Activated gamma-delta T cell treated with Interleukin-2 at 50 U/mL for 16 hours (primary cell): ENCODE results near the gene PON2.

Source experiments
- DNase-seq: peaks from one replicate; pipeline ENCODE4 v3.0.0-alpha.2; 2020

PON2 gene

DNA sequence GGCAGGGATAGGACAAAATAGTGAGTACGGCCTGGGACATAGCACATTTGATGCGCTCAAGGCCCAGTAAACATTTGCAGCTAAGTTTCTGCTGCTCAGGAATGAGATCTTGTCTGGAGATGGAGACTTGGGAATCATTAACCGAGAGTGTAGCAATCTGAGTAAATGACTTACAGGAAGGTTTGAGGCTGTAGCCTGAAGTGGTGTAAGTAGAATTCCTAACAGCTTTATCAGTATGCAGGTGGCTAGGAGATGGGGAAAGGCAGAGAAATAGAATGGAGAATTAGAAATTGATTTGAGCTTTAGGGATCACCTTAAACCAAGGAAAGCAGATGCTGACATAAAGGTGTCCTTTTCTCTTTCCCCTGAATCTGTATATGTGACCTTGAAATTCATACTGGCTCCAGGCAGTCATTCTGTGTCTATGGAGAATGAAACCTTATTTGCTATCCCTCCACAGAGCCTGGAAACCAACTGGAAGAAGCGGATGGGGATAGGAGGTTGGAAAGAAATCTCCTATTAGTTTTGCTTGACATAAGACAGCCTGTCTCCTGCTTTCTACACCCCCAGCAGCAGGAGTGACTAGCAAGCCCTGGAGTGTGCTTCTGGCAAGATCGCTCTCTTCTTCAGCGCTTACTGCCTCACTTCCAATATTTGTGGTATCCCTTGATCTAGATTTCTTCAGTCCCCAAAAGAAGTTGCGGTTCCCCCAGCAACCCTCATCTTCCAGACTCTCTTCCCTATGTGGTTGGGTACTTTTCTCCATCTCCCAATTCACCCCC is 6.4 kb upstream of the PON2 start:
- DNase-seq: no peak

DNA sequence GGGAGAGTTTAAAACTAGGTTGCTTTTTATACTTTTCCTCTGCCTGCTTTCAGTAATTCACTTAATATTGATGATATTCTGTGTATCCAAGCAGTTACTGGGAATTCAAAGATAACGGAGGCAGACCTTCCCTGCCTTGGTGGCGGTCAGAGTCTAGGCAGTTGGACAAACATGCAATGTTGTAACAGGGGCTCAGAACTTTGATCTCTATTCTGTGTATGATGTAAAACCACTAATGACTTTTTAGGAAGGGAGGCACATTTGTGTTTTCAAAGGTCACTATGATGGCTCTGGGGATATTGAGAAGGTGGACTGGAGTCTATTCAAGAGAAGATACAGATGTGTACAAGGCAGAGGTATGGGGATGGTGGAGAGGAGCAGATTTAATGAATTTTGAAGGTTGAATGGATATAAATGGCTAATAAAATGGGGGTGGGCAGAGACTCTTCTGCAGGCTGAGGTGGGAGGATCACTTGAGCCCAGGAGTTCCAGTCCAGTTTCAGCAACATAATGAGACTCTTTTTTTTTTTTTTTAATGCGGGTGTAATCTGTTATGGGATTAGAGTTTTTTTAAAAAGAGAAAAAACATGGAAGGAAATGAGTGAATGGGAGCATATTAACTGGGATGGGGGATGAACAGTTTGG is 5.7 kb upstream of the PON2 start:
- no peak for DNase-seq

DNA sequence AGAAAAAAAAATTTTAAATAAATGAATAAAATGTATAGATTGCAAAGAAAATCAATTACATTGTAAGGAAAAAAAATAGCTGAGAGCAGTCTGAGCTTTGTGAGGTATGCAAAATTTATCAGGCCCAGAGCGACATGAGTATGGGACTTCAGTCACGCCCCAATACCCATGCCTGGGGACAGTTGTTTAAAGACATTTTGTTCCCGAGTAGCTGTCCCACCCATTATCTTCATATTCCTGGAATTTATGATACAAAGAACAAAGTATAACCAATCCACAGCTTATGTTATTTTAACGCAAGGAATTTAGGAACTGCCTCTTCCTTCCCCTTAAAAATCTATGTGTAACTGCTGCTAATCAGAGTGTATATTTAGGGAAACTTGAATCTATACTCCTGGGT is 1.6 kb upstream of the PON2 start:
- DNase-seq: no peak

DNA sequence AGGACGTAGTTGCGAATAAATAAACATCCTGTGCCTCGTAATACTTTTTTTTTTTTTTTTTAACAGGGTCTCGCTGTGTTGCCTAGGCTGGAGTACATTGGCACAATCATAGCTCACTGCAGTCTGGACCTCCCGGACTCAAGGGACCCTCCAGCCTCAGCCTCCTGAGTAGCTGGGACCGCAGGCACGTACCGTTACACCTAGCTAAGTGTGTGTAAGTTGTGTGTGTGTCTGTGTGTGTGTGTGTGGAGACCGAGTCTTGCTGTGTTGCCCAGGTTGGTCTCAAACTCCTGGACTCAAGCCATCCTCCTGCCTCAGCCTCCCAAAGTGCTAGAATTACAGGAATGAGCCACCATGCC is 573 bp upstream of the PON2 start:
- DNase-seq: no peak

DNA sequence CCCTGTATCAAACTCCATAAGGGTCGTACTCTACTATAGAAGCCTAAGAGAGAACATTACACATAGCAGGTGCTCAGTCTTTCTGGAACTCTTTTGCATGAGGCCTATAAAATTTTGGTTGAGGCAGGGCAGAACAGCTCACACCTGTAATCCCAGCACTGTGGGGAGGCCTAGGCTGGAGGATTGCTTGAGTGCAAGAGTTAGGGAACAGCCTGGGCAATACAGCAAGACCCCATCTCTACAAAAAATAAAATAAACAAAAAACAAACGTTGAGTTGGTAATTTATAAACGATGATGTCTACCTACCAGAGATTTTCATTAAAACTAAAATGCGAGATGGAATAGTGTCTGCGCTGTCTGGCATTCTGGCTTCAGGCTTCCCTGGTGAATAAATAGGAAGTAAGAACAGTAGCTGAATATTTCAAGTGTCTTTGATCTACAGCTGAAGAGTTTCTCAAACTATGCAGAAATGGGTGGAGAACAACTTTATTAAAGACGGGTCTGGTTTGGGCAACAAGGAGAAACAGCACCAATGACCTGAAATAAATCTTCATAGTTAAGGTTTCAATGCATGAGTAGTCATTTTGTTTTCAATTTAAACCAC is 774 bp downstream of the PON2 start:
- DNase-seq: no peak

DNA sequence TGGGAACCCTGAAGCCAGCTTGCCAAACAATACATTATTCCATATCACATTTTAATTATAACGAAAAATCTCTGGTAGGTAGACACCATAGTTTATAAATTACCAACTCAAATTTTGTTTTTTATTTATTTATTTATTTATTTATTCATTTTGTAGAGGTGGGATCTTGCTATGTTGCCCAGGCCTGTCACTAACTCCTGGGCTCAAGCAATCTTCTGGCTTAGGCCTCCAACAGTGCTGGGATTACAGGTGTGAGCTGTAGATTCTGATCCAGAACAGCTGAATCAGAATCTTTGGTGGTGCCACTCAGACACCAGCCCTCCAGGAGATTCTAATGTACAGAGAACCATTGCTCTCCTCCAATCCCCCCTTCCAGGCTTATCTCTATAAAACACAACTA is 1.7 kb downstream of the PON2 start:
- DNase-seq: no peak

DNA sequence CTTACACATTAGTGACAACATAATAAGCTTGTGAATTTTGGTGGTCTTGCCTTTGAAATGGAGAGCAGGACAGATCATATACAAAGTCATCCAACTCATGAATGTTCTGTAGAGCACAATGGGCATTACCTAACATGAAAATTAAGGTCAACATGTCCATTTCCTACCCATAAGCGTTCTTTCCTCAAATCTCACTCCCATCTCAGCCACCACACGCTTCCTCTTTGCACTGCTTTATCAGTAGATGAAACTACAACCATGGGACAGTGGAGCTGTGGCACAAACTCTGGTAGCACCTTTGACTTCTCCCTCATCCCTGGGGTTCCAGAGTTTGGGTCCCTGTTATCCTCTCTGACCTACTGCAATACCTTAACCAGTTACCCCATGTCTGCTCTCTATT is 2.2 kb downstream of the PON2 start:
- no peak for DNase-seq

DNA sequence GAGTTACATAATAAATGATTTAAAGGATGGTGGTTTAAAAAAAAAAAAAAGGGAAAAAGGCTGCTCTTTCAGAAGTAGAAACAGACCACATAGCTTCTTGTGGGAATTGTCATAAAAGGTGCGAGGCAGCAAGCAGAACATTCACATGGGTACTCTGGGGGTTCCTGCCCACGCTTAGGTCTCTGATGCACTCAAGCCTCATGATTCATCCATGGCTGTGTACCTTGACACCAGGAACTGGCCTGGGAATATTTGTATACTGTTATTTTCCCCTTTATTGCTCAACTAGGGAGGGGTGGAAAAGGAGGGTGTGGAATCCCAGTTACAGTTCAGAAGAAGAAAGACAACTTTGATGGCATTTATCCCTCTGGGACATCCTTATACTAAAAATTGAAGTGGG is 4.0 kb downstream of the PON2 start:
- DNase-seq: no peak

DNA sequence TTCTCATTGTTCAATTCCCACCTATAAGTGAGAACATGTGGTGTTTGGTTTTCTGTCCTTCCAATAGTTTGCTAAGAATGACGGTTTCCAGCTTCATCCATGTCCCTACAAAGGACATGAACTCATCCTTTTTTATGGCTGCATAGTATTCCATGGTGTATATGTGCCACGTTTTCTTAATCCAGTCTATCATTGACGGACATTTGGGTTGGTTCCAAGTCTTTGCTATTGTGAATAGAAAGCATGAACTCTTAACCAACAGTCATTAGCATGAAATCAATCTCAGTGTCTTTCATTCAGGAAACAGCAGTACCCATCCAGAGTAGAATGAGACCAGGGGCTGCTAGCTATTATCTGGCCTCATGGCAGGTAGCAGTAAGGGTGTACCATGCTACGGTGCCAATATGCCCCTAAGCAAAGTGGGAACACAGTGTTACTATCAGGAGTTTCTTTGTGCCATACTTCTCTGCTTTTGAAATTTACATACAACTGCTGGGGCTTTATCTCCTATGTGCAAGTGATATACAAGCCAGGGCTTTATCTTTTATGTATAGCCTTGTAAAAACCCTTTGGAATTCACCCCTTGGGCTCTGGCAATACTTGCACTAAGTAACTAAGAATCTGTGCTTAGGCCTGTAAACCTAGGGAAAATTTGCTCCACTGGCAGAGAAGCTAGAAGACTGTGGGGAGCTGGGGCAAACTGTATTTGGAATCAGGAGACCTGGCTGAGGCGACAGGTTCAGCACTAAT is 5.4 kb downstream of the PON2 start:
- DNase-seq: no peak

DNA sequence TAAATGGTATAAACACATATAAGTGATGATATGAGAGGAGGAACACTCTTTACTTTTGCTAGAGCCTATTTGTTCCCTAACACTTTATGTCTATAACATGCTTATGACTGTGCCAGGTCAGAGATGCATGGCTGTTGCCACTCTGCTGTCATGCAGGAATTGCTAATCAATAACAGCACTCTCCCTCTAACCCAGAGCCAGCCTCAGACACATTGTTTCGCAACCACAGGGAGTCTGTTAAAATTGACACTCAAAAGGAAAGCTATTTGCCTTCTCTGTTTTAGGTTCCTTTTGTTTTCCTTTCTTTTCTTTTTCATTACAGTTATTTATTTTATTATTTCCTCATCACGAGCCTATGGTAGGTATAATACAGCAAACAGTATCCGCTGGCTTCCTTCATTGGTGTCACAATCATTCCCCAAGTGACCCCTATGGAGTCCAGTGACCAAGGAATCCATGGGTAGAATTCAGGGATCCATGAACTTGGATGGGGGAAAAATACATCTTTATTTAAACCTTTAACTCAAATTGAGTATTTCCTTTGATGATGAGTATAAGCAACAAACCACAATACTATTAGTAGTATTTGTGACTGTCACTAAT is 6.8 kb downstream of the PON2 start:
- DNase-seq: no peak

DNA sequence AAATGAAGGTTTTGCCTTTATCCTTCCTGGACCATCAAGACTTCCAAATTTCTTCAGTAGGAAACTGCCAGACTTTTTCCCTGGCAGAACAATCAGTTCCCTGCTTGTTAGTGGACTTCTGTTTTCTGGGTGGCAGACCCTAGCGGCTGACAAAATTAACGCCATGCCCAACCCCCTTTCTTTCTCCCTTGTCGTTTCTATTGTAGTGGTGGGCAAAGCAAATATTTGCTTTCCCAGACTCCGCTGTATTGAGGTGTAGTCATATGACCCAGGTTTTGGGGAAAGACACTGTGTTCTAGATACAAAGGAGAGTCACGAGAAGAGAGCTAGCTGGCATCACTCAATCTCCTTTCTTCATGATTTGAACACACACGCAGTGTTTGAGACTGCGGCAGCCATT is 7.7 kb downstream of the PON2 start:
- DNase-seq: no peak

DNA sequence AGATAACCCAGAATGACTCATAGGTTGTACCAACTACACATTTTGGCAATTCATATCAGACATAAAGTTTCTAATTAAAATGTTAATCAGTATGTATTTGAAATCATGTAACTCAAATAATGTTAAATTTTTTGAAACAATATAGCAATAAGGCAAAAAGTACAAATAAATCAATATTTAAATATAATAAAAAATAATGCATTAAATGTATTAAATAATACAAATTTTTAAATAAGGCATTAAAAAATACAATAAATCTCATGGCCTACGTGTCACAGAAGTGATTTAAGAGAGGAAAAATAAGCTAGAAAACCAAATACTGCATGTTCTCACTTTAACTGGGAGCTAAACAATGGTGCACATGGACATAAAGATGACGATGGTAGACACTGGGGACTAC is 9.1 kb downstream of the PON2 start:
- DNase-seq: no peak

DNA sequence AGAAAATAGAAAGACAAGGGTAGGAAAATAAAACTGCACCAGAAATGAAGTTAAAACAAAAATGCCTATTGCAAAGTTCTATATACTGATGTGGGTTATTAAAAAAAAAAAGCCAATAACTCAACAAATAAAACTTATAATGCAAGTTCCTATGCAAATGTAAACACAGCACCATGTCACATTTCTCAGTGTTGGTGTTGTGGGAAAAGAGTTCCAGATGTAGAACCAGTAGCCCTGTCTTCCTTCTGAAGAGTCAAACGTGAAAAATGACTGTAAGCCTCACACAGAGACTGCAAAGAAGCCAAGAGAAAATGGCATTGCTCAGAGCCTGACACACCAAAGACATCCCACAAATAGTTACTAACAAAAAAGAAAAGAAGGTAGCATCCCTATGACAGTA is 10.1 kb downstream of the PON2 start:
- DNase-seq: no peak

DNA sequence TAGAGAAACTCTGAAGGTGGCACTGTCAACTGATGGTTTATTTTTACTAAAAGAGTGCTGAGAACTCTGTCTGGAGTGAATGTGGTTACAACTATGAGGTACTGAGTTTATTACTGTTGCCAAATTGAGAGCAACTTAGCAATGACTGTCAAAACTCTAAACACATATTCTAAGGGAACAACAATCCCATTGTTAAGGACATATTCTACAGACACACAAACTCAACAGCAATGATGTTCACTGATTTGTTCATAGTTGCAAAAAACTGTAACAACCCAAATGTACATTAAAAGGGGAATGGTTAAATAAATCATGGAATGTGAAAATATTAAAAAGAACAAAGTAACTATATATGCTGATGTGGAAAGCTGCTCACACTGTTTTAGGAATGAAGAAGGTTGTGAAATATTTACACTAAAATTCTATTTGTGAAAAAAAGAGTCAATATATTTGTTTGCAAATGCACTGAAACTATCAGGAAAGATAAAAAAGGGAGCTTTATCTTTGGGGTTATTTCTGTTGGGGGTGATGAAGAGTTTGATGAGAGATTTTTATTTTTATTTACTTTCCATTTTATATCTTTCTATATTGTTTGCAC is 12.9 kb downstream of the PON2 start:
- no peak for DNase-seq

DNA sequence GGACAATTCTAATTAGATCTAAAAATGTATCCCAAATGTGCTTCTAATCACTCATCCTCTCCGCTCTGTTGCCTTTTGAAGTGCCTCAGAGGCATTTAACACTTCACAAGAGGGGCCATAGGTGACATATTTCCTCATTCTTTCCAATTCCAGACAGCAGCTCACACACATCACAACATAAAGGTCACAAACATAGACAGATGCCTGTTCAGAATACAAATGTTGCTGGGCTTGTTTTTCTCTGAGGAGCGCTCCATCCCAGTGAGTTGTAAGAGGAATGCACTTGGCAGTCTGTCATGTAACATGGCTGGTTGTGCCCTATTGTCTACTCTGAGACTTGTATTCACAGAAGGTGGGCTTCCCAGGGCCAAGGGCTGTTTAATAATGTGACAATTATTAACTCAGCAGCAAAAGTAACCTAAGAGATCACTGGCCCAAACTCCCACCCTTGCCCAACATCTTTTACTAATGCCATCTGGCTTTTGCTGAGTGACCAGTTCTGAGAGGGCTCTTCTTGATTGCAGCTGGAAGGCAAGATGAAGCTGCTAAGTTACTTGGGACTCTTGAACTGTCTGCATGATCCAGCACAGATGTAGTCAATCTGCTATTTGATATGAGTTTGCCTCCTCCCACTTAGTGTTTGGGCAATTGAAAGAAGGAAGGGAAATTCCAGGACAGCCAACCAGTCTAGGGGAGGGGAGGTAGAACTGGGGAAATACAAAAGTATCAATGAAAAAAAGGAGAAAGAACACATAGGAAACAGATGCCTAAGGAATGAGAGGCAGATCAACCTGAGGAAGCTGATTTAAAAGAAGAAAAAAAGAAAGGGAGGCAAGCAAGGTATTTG is 13.6 kb downstream of the PON2 start:
- no peak for DNase-seq

DNA sequence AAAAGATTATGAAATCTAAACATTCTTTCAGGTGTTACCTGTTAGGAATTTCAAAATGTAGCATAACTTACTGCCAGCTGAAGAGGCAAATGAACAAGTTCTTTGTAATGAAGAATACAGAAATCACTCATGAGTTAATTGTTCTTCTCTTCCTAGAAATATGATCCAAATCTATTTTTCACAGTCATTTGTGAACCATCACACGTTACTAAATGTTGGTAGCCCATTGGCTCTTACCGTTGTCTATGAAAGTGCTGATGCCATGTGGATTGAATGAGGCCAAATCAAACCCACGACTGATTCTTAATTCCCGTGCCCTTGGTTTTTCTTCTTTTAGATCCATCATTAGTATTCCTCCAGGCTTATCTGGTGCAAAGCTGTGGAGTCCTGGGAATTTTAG is 22.8 kb downstream of the PON2 start:
- DNase-seq: no peak

DNA sequence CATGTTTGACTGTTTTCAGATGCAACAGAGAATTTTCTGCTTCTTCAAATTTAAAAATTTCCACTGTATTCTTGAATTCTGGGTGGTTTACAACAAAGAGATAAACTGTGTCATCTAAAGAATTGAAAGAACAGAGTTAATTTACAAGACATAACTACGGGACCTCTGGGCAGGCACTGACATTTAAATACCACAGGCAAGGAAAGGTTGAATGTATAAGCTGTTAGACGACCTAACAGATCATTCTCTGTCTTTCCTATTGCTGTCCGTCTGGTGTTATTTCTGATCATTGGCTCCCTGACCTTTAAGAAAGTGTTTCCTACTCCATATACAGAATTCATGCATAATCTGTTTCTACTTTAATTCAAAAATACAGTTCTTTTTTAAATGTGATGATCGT is 23.2 kb downstream of the PON2 start:
- DNase-seq: no peak

DNA sequence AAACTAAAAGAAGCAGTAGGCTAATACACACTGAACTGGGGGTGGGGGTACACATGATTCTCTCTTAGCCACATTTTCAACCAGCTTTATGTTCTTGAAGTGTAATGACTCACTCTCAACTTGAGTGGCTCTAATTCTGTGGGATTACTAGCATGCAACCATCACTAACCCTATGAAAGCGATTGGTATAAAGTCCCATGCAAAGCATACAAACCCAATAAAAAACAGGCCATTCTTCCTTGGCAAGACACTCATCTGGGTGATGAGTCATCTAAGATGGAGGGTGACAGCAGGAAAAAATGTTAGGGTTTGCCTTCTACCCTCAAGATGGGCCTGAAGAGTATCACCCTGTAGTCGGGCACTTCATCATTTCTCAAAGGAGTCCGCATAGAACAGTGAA is 23.8 kb downstream of the PON2 start:
- no peak for DNase-seq

DNA sequence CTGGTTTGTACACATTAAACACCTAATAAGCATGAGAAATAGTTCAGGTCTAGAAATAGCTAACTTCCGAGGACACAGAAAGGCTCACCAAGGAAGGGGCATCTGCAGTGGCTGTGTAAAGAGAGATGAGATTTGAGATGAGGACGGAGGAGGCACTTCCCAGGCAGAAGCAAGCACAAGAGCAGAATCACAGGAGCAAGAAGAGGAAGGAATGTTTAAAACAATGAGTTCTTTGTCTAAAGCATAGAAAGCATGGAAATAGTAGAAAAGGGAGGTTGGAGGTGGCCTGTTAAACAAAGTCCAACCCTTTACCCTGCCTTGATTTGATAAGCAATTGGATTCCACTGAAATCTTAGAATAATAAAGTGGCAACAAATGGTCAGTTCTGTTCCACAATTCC is 27.1 kb downstream of the PON2 start:
- DNase-seq: no peak

DNA sequence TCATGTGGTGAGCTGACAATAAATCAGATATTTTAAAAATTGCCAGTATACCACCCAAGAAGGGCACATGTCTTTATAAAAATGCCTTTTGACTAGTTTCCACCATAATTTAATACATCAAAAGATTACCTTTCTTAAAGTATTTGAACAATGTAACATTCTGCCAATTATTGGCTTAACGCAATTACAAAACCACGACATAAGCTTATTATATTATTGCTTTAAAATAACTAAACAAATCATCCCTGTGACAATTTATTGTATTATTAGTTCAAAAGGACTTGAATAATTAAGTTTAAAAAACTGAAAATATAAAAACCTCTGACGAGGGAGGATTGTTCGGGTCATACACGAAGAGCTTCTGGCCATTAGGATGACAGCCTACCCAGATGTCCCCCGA is 29.0 kb downstream of the PON2 start:
- DNase-seq: no peak

DNA sequence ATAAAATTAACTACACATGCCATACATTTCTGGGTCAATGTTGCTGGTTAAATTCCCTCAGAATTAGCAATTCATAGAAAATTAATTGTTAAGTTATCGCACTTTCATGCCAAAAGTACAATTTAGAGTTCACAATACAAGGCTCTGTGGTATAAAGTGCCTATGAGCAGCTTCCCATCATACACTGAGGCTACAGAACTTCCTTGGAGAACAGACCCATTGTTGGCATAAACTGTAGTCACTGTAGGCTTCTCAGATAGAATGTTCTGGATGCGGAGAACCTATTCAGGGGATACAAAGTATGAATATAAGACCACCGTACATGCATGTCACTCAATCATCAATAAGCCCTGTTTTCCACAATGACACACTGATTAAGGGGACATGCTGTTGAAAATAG is 29.6 kb downstream of the PON2 start:
- DNase-seq: no peak

DNA sequence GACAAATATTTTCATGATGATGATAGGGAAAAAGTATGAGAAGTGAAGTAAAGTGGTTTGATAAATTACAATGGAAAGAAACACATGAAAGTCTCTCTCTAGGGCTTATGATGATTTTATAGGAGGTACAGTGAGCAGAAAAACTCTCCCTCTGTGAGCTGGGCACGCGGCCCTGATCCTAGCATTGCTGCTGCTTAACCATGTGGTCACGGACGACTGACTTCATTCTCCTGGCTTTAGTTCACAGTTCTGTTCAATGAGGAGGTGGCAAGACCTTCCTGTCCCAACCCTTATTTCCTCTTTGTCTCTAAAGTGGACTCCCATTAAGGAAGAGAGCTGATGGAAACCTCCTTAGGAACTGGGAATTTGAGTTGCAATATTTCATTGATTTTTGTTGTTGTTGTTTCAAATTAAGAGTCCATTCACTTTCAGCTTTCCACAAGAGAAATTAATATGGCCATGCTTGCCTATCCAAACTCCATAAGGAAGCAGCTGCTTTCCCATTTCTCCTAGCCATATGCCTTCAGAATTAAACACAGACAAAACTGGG is 30.4 kb downstream of the PON2 start:
- DNase-seq: no peak
